COLO829 (cell line): ENCODE results near the gene APOA5.
"Not testable (repeated sequence)": the region's sequence is repeated elsewhere in the genome, so short reads cannot be mapped to it uniquely, and the experiment has no call there.

ENCODE experiments used
- DNase-seq: peaks from one replicate; pipeline ENCODE4 v3.0.0; 2012; ENCODE audit warnings: low spot score

Gene APOA5

GRCh38 chr11:116773203-116774097 is 18.2 kb downstream of the APOA5 start:
- no peak for DNase-seq

GRCh38 chr11:116772443-116773202 is 19.1 kb downstream of the APOA5 start, which contains the start of gene BUD13:
Gene BUD13, minus strand, starts transcription at chr11:116772987. Its CDS starts 23 bp downstream, at chr11:116772964.
- peak; percentile 79 for DNase-seq

- no peak for DNase-seq
Measured at GRCh38 chr11:116771935-116772334, 19.7 kb downstream of the APOA5 start.

GRCh38 chr11:116762132-116762531 is 29.5 kb downstream of the APOA5 start:
- DNase-seq = no peak

- DNase-seq = not testable (repeated sequence)
Measured at GRCh38 chr11:116756044-116756443, 35.6 kb downstream of the APOA5 start.

- DNase-seq = no peak
Measured at GRCh38 chr11:116750070-116750718, 41.5 kb downstream of the APOA5 start.

- DNase-seq = no peak
Measured at GRCh38 chr11:116742104-116742503, 49.6 kb downstream of the APOA5 start.

GRCh38 chr11:116740741-116741140 is 50.9 kb downstream of the APOA5 start:
- no peak for DNase-seq
